Endothelial cell of umbilical vein (primary cell): Measurements from ENCODE around the gene GK2. TPM values are rescaled to one million over a fixed set of nuclear protein-coding genes. Genes with fewer than 3 reads are reported as not detected.

Source experiments
- BruUV-seq: library from RNA; stranded (reverse); fragments of 400-500 nt; replicated peaks from 2 replicates; lab custom pipeline; 2021; lab: Mats Ljungman, UMichigan
- CTCF ChIA-PET: fragments of 300-600, 350-600 bp; sonication (Branson Sonifier 250); formaldehyde crosslinking; loops from one replicate; lab custom pipeline; 2021; ENCODE audit warnings: antibody characterized with exemption, inconsistent platforms; lab: Charles Lee
- POLR2A ChIA-PET: fragments of 300-600, 350-600 bp; sonication (Branson Sonifier 250); formaldehyde crosslinking; loops from one replicate; lab custom pipeline; 2021; ENCODE audit warnings: antibody characterized with exemption, inconsistent platforms; lab: Charles Lee
- DNase-seq: peaks from one replicate; pipeline ENCODE4 v3.0.0-alpha.2; 2011; ENCODE audit warnings: low read depth, low spot score
- FAIRE-seq: peaks from 2 replicates; lab custom pipeline; 2011; peaks lifted over from hg19 to GRCh38; lab: Jason Lieb, UNC
- H2AFZ ChIP-seq: 2 replicates; pipeline ENCODE4 v1.6.0; 2012; ENCODE audit warnings: low read depth, low read length, control low read depth, inconsistent platforms
- H3K27ac ChIP-seq: 2 replicates; pipeline ENCODE4 v1.5.1; 2011; ENCODE audit warnings: low read depth, mild to moderate bottlenecking, control low read depth, low read length, moderate library complexity; ENCODE audit not compliant: insufficient read depth
- H3K27me3 ChIP-seq, 2 experiments: 2 replicates each; pipeline versions ENCODE4 v1.6.0 to v1.6.1; 2011; ENCODE audit warnings: low read length in 2 of 2, mixed read lengths in 1 of 2; ENCODE audit not compliant: control insufficient read depth in 2 of 2, insufficient read depth in 2 of 2
- H3K36me3 ChIP-seq, 2 experiments: 2 replicates in 1 of 2; 3 replicates in 1 of 2; pipeline ENCODE4 v1.5.1; 2011; ENCODE audit warnings: low read length in 2 of 2, mild to moderate bottlenecking in 1 of 2, moderate library complexity in 1 of 2; ENCODE audit not compliant: control insufficient read depth in 2 of 2, insufficient read depth in 2 of 2; ENCODE audit errors: extremely low read depth in 1 of 2
- H3K4me1 ChIP-seq: 3 replicates; pipeline ENCODE4 v1.5.1; 2011; ENCODE audit warnings: mild to moderate bottlenecking, low read length; ENCODE audit not compliant: control insufficient read depth, insufficient read depth; ENCODE audit errors: extremely low read depth
- H3K4me2 ChIP-seq: 2 replicates; pipeline ENCODE4 v1.6.1; 2011; ENCODE audit warnings: low read length, control low read depth, mixed read lengths; ENCODE audit not compliant: insufficient read depth
- H3K4me3 ChIP-seq, 3 experiments: fragments of 200-600 bp in 1 of 3; sonication (generic), shearing (Covaris generic) in 1 of 3; replicated peaks in 1 of 3; 2 replicates each; pipeline ENCODE4 v1.5.1; 2011 to 2016; ENCODE audit warnings: control low read depth in 3 of 3, low read length in 3 of 3, mild to moderate bottlenecking in 2 of 3, inconsistent platforms in 1 of 3, low read depth in 1 of 3, moderate library complexity in 1 of 3; ENCODE audit not compliant: insufficient read depth in 1 of 3
- H3K79me2 ChIP-seq: 2 replicates; pipeline ENCODE4 v1.6.0; 2012; ENCODE audit warnings: low read length, inconsistent platforms; ENCODE audit not compliant: control insufficient read depth, insufficient read depth
- H3K9ac ChIP-seq: replicated peaks from 2 replicates; pipeline ENCODE3; 2011; ENCODE audit warnings: low read length, control low read depth; ENCODE audit not compliant: insufficient read depth; ENCODE audit errors: extremely low read depth
- H3K9me1 ChIP-seq: replicated peaks from 3 replicates; pipeline ENCODE4 v1.6.0; 2011; ENCODE audit warnings: mild to moderate bottlenecking, low read length; ENCODE audit not compliant: control insufficient read depth, insufficient read depth; ENCODE audit errors: extremely low read depth
- H3K9me3 ChIP-seq: replicated peaks from 2 replicates; pipeline ENCODE4 v1.5.1; 2012; ENCODE audit warnings: low read length, inconsistent platforms; ENCODE audit not compliant: control insufficient read depth, insufficient read depth
- H4K20me1 ChIP-seq: replicated peaks from 2 replicates; pipeline ENCODE3; 2011; ENCODE audit warnings: mild to moderate bottlenecking, low read length; ENCODE audit not compliant: control insufficient read depth, insufficient read depth; ENCODE audit errors: extremely low read depth
- CTCF ChIP-seq, 2 donors: IDR thresholded peaks; 1 replicate in 1 of 2; 2 replicates in 1 of 2; pipeline ENCODE4 v1.5.1; 2011; ENCODE audit warnings: low read length in 2 of 2, mild to moderate bottlenecking in 2 of 2, moderate library complexity in 2 of 2, control low read depth in 1 of 2, inconsistent platforms in 1 of 2, low read depth in 1 of 2; ENCODE audit not compliant: insufficient read depth in 1 of 2; ENCODE audit errors: extremely low read depth in 1 of 2
- EZH2 ChIP-seq: IDR thresholded peaks from 2 replicates; pipeline ENCODE4 v1.6.1; 2012; ENCODE audit warnings: borderline replicate concordance, low read depth, mild to moderate bottlenecking, moderate library complexity, low read length, inconsistent platforms; ENCODE audit not compliant: severe bottlenecking
- FOS ChIP-seq: IDR thresholded peaks from 2 replicates; pipeline ENCODE4 v1.6.1; 2011; ENCODE audit warnings: mild to moderate bottlenecking, low read length, moderate library complexity, borderline replicate concordance; ENCODE audit not compliant: insufficient read depth
- GATA2 ChIP-seq: IDR thresholded peaks from 2 replicates; pipeline ENCODE4 v1.7.0; 2011; ENCODE audit warnings: low read depth, mild to moderate bottlenecking, moderate library complexity, mixed read lengths, low read length; ENCODE audit not compliant: insufficient read length, insufficient read depth
- JUN ChIP-seq: IDR thresholded peaks from 2 replicates; pipeline ENCODE4 v1.6.1; 2011; ENCODE audit warnings: borderline replicate concordance, low read depth; ENCODE audit not compliant: insufficient read length, insufficient read depth
- MAX ChIP-seq: IDR thresholded peaks from 2 replicates; pipeline ENCODE4 v1.6.1; 2011; ENCODE audit not compliant: insufficient read depth, insufficient read length
- MYC ChIP-seq: IDR thresholded peaks from one replicate; pipeline ENCODE4 v1.6.1; 2011; ENCODE audit warnings: mild to moderate bottlenecking, low read depth, low read length
- POLR2A ChIP-seq: IDR thresholded peaks from 2 replicates; pipeline ENCODE4 v1.6.1; 2012; ENCODE audit warnings: low read depth, mild to moderate bottlenecking, control low read depth, low read length
- POLR2AphosphoS5 ChIP-seq: IDR thresholded peaks from 2 replicates; pipeline ENCODE4 v1.6.1; 2012; ENCODE audit warnings: low read depth, mild to moderate bottlenecking, control low read depth, low read length, moderate library complexity; ENCODE audit not compliant: insufficient read depth
- dilution Hi-C: fragments of 300-500 bp; cut with MboI; formaldehyde crosslinking; loops from one replicate; pipeline ENCODE4 v1.15.0; 2019; ENCODE audit warnings: low sequenced_read_pairs; ENCODE audit not compliant: extremely low pct_ligation_motif_present
- intact Hi-C: fragments of 100-400 bp; cut with micrococcal nuclease; formaldehyde crosslinking; loops from one replicate; pipeline ENCODE4 v1.10.0; 2022
- polyA plus RNA-seq, 4 experiments: library from polyadenylated mRNA; depleted of rRNA in 3 of 4; stranded (reverse) in 3 of 4; unstranded in 1 of 4; fragments of >200 nt; gene quantifications; 2 replicates each; pipeline versions ENCODE4 v1.2.1 to v1.2.3, GENCODE V29; 2011 to 2012; ENCODE audit warnings: missing spikeins in 1 of 4
- total RNA-seq: library from RNA; stranded (reverse); gene quantifications from 2 replicates; pipeline ENCODE4 v1.2.3, GENCODE V29; 2021

Gene GK2
- total and polyA plus RNA-seq, 2 donors (not counting 3 experiments of a cell fraction or from before 2014, with no cell fraction given) = not detected

- H3K9ac ChIP-seq = no peak overlapping the region
- H3K9me1 ChIP-seq = no peaks in the 10 kb centered on the region
- H3K36me3 ChIP-seq = no peaks in the 10 kb centered on the region
- no peak overlapping the region for H3K4me2 ChIP-seq
- no peak overlapping the region for H2AFZ ChIP-seq
- no peaks in the 10 kb centered on the region for H3K79me2 ChIP-seq
- H3K27me3 ChIP-seq = no peaks in the 10 kb centered on the region
- TF ChIP-seq MYC (no peak), GATA2 (no peak), JUN (no peak), CTCF (IDR thresholded peaks at IDR 0.05; ENCODE audit: extremely low read depth in 1 of 2, insufficient read depth in 1 of 2, low read depth in 1 of 2, low read length in 2 of 2) (no peak), MAX (no peak), POLR2A (no peak), POLR2AphosphoS5 (no peak), EZH2 (no peak), FOS (no peak)
- ChIA-PET POLR2A (no interaction called here), CTCF (no interaction called here)
- no peaks in the 10 kb centered on the region for H4K20me1 ChIP-seq
- no peaks in the 10 kb centered on the region for H3K4me1 ChIP-seq
- no peak for FAIRE-seq
- dilution Hi-C loops (no loop called here), intact Hi-C loops (no loop called here)
- H3K9me3 ChIP-seq = no peaks in the 10 kb centered on the region
- no peak for DNase-seq
- no peak overlapping the region for H3K4me3 ChIP-seq
- no TSS peak for BruUV-seq
- no peak overlapping the region for H3K27ac ChIP-seq
Observed at GRCh38 chr4:79358438-79358837, 49.6 kb downstream of the GK2 start.
